CD4-positive, alpha-beta T cell (primary cell): ENCODE measurements around the gene SF3B2. TPM values are rescaled to one million over a fixed set of nuclear protein-coding genes. Genes with fewer than 3 reads are reported as not detected.

Source experiments
- ATAC-seq: fragments of 200-7000 bp; cut with Tn5 transposase; one replicate; pipeline ENCODE4 v1.10.0; 2022; ENCODE audit warnings: mild to moderate bottlenecking; ENCODE audit not compliant: poor library complexity
- CTCF ChIA-PET: fragments of 350-600 bp; sonication (Branson Sonifier 250); formaldehyde crosslinking; loops from one replicate; lab custom pipeline; 2021; ENCODE audit warnings: antibody characterized with exemption, inconsistent platforms; lab: Charles Lee
- POLR2A ChIA-PET: fragments of 350-600 bp; sonication (Branson Sonifier 250); formaldehyde crosslinking; loops from one replicate; lab custom pipeline; 2021; ENCODE audit warnings: antibody characterized with exemption, inconsistent platforms; lab: Charles Lee
- DNase-seq, 14 experiments: peaks; one replicate each; pipeline ENCODE4 v3.0.0-alpha.2; 2013 to 2020; ENCODE audit warnings: mixed read lengths in 2 of 14
- H3K27ac ChIP-seq, 2 donors: one replicate each; pipeline versions ENCODE4 v1.5.1 to v1.7.0; 2013; ENCODE audit warnings: low read length in 2 of 2, low read depth in 1 of 2, mild to moderate bottlenecking in 1 of 2
- H3K27me3 ChIP-seq, 2 experiments: 1 replicate in 1 of 2; 2 replicates in 1 of 2; pipeline versions ENCODE4 v1.6.1 to v1.7.0; 2013; ENCODE audit warnings: low read length in 2 of 2, control low read depth in 1 of 2, mild to moderate bottlenecking in 1 of 2, moderate library complexity in 1 of 2; ENCODE audit not compliant: insufficient read depth in 2 of 2, control insufficient read depth in 1 of 2
- H3K36me3 ChIP-seq: one replicate; pipeline ENCODE4 v1.6.1; 2013; ENCODE audit warnings: low read length, control low read depth; ENCODE audit not compliant: insufficient read depth
- H3K4me1 ChIP-seq: one replicate; pipeline ENCODE4 v1.6.1; 2013; ENCODE audit warnings: low read length, control low read depth; ENCODE audit not compliant: insufficient read depth
- H3K4me3 ChIP-seq: one replicate; pipeline ENCODE4 v1.5.1; 2013; ENCODE audit warnings: mild to moderate bottlenecking, low read length, moderate library complexity
- H3K9me3 ChIP-seq, 2 experiments: 1 replicate in 1 of 2; 2 replicates in 1 of 2; pipeline versions ENCODE4 v1.6.1 to v1.7.0; 2013; ENCODE audit warnings: low read length in 2 of 2, mild to moderate bottlenecking in 2 of 2, control low read depth in 1 of 2, moderate library complexity in 1 of 2; ENCODE audit not compliant: control insufficient read depth in 1 of 2, insufficient read depth in 1 of 2
- H3K27ac Mint-ChIP-seq: one replicate; pipeline ENCODE4 v1.8.0; 2020; ENCODE audit warnings: mixed read lengths
- H3K27me3 Mint-ChIP-seq: one replicate; pipeline ENCODE4 v1.8.0; 2021; ENCODE audit warnings: mixed read lengths
- H3K36me3 Mint-ChIP-seq: one replicate; pipeline ENCODE4 v1.8.0; 2021; ENCODE audit warnings: low read depth, mixed read lengths
- H3K4me1 Mint-ChIP-seq: one replicate; pipeline ENCODE4 v1.8.0; 2021; ENCODE audit warnings: low read depth, mixed read lengths
- H3K4me3 Mint-ChIP-seq: one replicate; pipeline ENCODE4 v1.8.0; 2020; ENCODE audit warnings: mild to moderate bottlenecking, mixed read lengths
- H3K9me3 Mint-ChIP-seq: one replicate; pipeline ENCODE4 v1.8.0; 2020; ENCODE audit warnings: mixed read lengths
- intact Hi-C, 2 experiments: fragments of 100-400 bp; cut with DNase I in 1 of 2; cut with micrococcal nuclease in 1 of 2; formaldehyde crosslinking; loops; one replicate each; pipeline versions ENCODE4 v1.15.1 to v1.9.0; 2023 to 2025; cut with DNase I, micrococcal nuclease
- total RNA-seq, 174 experiments: library from RNA in 2 of 174; stranded (reverse) in 2 of 174; gene quantifications; one replicate each; pipeline ENCODE4 v1.2.3 and lab custom pipeline; 2021 to 2026
- TF ChIP-seq, protein P1 (sequence below): fragments of 200-600 bp; IDR thresholded peaks from one replicate; pipeline ENCODE4 v1.8.0; 2022; ENCODE audit warnings: antibody characterized with exemption, mild to moderate bottlenecking

SF3B2 gene
- total RNA-seq, 2 experiments from 2014 or later = 182 to 196 TPM

DNA sequence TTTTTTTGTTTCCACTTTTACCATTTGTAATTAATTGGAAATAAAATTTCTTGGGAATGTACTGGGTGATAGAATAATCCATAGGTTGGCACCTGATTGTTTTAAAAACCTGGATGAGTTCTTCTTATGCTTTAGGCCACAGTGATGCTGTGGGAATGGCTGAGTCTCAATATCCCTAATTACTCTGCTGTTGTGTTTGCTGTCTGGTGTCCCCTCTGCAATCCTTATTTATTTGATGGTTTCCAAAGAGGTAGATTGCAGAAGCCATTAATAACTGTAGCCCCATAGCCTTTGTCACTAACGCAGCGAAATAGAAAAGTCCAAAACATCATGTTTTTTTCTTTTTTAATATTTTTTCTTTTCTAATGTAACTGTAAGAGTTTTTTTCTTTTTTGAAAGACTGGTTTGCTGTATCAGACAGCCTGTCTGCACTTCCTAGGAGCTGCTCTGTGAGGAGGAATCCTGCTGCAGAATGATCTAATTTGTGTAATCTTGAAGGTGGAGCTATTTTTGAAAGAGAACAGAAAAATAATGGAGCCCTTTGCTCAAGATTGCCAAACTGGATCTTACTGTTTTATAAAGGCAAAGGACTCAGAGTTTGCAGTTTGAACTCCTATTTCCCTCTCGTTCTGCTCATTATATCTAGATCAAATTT, 32.8 kb downstream of the SF3B2 start:
- POLR2A ChIA-PET = interaction anchor here (0.8 to 6.7 kb wide), 3 partner anchors 15 to 32 kb away, joined by 3 to 141 read pairs (median 6); partner anchors contain the start of genes PACS1 and SF3B2

DNA sequence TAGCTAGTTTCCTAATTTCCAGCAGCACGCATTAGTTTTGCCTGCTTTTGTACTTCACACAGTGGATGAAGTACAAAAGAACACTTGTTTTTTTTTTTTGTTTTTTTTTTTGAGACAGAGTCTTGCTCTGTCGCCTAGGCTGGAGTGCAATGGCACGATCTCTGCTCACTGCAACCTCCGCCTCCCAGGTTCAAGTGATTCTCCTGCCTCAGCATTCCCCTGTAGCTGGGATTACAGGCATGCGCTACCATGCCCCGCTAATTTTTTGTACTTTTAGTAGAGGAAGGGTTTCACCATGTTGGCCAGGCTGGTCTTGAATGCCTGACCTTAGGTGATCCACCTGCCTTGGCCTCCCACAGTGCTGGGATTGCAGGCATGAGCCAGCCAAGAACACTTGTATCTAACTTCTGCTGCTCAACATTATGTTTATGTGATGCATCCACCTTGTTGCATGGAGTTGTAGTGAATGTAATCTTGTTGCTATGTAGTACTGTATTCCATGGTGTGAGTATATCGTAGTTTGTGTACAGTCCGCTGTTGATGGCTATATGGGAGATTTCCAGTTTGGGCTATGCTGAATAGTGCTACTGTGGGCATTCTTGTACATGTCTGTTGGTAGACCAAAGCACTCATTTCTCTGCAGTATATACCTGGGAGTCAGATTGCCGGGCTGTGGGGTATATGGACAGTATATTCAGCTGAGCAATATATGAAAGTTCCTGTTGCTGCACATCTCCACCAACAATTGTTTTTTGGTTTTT, 35.2 kb downstream of the SF3B2 start:
- Mint-ChIP-seq H3K27ac (peak overlapping the region; percentile 88), H3K9me3 (no peaks in the 10 kb centered on the region), H3K36me3 (peaks cover 45% of the 10 kb centered on the region), H3K4me3 (peak overlapping the region; percentile 56), H3K4me1 (peaks cover 78% of the 10 kb centered on the region), H3K27me3 (no peaks in the 10 kb centered on the region)
- POLR2A ChIA-PET = interaction anchor here (1.3 to 1.6 kb wide), 2 partner anchors 16 to 35 kb away, joined by 3 to 6 read pairs; partner anchors contain the start of gene SF3B2
- Histone ChIP-seq H3K27ac (peak overlapping the region in 1 of 2 donors; percentile 26), H3K4me3 (no peak overlapping the region), H3K36me3 (peaks cover 6% of the 10 kb centered on the region), H3K4me1 (peaks cover 64% of the 10 kb centered on the region), H3K27me3 (no peaks in the 10 kb centered on the region), H3K9me3 (no peaks in the 10 kb centered on the region)
- ATAC-seq (no peak), DNase-seq (no peak)
- intact Hi-C loops = no loop called here
- CTCF ChIA-PET = interaction anchor here (1.0 kb wide), 1 partner anchor 28 kb away, joined by 3 read pairs; no protein-coding TSS in a partner anchor
- TF ChIP-seq, protein P1, sequence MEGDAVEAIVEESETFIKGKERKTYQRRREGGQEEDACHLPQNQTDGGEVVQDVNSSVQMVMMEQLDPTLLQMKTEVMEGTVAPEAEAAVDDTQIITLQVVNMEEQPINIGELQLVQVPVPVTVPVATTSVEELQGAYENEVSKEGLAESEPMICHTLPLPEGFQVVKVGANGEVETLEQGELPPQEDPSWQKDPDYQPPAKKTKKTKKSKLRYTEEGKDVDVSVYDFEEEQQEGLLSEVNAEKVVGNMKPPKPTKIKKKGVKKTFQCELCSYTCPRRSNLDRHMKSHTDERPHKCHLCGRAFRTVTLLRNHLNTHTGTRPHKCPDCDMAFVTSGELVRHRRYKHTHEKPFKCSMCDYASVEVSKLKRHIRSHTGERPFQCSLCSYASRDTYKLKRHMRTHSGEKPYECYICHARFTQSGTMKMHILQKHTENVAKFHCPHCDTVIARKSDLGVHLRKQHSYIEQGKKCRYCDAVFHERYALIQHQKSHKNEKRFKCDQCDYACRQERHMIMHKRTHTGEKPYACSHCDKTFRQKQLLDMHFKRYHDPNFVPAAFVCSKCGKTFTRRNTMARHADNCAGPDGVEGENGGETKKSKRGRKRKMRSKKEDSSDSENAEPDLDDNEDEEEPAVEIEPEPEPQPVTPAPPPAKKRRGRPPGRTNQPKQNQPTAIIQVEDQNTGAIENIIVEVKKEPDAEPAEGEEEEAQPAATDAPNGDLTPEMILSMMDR = no peak

More for the DNA sequence above, 32.8 kb downstream of the SF3B2 start:
- no peaks in the 10 kb centered on the region for H3K9me3 Mint-ChIP-seq
- peak overlapping the region; percentile 43 for H3K4me3 Mint-ChIP-seq
- H3K4me1 Mint-ChIP-seq = peaks cover 89% of the 10 kb centered on the region
- CTCF ChIA-PET = interaction anchor here (1.5 kb wide), 2 partner anchors 15 to 17 kb away, joined by 4 to 5 read pairs; partner anchors contain the start of gene PACS1
- Histone ChIP-seq H3K4me3 (no peak overlapping the region), H3K27me3 (no peaks in the 10 kb centered on the region), H3K36me3 (peaks cover 3% of the 10 kb centered on the region), H3K9me3 (no peaks in the 10 kb centered on the region), H3K27ac (peak overlapping the region in 1 of 2 donors; percentile 63), H3K4me1 (peaks cover 78% of the 10 kb centered on the region)
- DNase-seq = no peak
- peak overlapping the region; percentile 88 for H3K27ac Mint-ChIP-seq
- no peak for ATAC-seq
- H3K36me3 Mint-ChIP-seq = peaks cover 46% of the 10 kb centered on the region
- TF ChIP-seq, protein P1 = no peak
- H3K27me3 Mint-ChIP-seq = no peaks in the 10 kb centered on the region
- intact Hi-C loops = loop anchor here in 1 of 2 experiments (5.0 kb wide), 1 partner anchor 32 kb away; no protein-coding TSS in a partner anchor

DNA sequence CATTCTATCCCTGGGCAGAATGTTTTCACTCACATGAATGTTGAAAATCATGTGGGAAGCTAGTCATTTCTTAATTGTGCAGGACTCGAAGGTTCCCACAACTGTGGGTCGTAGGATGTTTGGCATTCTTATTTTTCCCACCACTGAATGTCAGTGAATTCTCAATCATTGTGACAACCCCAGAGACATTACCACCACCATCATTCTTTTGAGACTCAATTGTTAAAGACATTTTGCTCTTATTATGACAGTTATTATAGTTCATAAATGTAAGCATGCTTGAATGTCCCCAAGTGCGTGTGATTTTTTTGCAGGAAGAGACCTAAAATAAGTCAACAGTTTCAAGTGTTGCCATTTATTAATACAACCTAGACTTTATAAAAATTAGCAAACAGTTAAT, 36.9 kb downstream of the SF3B2 start:
- TF ChIP-seq, protein P1 = no peak
- Mint-ChIP-seq H3K9me3 (no peaks in the 10 kb centered on the region), H3K4me3 (no peak overlapping the region), H3K27ac (peak overlapping the region; percentile 88), H3K4me1 (peaks cover 69% of the 10 kb centered on the region), H3K36me3 (peaks cover 45% of the 10 kb centered on the region), H3K27me3 (no peaks in the 10 kb centered on the region)
- ChIA-PET CTCF (interaction anchor here (0.5 to 1.5 kb wide), 4 partner anchors 16 to 341 kb away, joined by 3 to 7 read pairs (median 3); no protein-coding TSS in a partner anchor), POLR2A (interaction anchor here (0.9 to 1.6 kb wide), 2 partner anchors 9 to 10 kb away, joined by 3 to 6 read pairs; no protein-coding TSS in a partner anchor)
- Histone ChIP-seq H3K4me1 (peaks cover 47% of the 10 kb centered on the region), H3K9me3 (no peaks in the 10 kb centered on the region), H3K27ac (no peak overlapping the region), H3K36me3 (peaks cover 6% of the 10 kb centered on the region), H3K4me3 (no peak overlapping the region), H3K27me3 (no peaks in the 10 kb centered on the region)
- no peak for DNase-seq
- intact Hi-C loops = no loop called here
- no peak for ATAC-seq
